ENCODE measurements around the gene ZNF532.

- no peak for TF ChIP-seq POLR2A (IDR thresholded peaks at IDR 0.05; ENCODE audit: low read length)
- no peak for TF ChIP-seq GATA1 (IDR thresholded peaks at IDR 0.05; ENCODE audit: low read depth, low read length)
These were observed 114.2 kb downstream of the ZNF532 start for GRCh38 chr18:58978916-58979315.

All from erythroblast (primary cell).